M059J (cell line): Measurements from ENCODE around the gene AURKAIP1. TPM values are rescaled to one million over a fixed set of nuclear protein-coding genes. Genes with fewer than 3 reads are reported as not detected.
"Not testable (repeated sequence)": the region's sequence is repeated elsewhere in the genome, so short reads cannot be mapped to it uniquely, and the experiment has no call there.

Source experiments
- DNase-seq: peaks from one replicate; pipeline ENCODE4 v3.0.0-alpha.2; 2012; ENCODE audit warnings: low read depth
- total RNA-seq: library from RNA; depleted of rRNA; stranded (reverse); fragments of >200 nt; shearing (Covaris generic); gene quantifications from 2 replicates; pipeline ENCODE4 v1.2.3, GENCODE V29; 2014

The AURKAIP1 gene
- total RNA-seq, 1 experiment from 2014 or later = 178 TPM

DNA sequence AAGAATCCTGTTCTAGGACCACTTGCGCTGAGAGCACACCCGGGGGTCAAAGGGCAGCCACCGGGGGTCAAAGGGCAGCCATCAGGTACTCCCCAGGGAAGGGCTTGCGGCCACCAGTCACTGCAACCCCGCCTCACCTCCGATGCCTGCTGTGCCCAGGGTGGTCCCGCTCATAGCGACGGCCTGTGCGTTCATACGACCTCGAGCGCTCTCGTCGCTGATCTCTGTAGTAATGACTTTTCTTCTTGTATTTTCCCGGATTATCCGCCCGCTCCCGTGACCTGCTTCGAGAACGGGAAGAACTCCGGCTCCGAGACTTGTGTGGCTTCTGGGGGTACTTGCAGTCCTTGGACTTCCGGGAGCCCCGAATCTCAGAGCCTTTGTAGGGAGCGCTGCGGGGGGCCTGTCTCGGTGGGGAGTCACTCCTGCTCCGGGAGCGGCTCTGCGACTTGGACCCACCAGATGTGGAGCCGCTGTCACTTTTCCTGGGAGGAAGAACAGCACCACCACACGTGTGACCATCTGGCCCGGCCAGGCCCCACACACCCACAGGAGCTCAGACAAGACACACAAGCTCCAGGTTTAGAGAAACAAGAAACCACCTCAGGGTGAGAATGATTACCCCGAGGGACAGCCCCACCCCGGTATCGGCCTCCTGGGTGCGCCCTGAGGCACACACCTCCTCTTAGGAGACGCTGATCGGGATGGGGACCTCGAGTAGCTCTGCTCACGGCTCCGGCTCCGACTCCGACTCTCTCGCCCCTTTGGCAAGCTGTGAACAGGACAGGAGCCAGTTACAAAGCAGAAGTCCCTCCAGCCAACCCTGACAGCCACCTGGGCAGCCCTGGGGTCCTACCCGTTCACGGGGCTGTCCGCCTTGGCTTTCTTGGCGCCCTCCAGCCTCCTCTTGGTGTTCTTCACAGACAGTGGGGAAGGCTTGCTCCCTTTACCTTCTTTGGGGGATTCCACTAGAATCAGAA, 12.4 kb upstream of the AURKAIP1 start:
- DNase-seq = no peak

DNA sequence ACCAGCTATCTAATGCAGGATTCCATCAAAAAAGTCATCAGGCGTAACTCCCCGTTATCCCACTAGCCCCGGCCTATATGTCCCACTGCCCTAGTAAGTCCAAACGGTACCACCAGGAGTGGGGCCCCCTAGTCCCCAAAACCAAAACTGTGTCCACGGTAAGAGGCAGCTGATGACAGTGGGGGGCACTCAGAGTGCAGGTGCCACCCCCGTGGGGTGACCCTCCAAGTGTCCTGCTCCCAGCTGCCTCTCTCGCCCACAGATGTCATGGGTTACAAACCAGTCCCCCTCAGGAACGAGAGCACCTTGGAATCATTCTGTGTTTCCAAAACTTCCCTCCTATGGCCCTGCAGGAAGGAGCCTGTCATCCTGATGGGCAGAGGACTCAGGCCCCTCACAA, 10.9 kb upstream of the AURKAIP1 start:
- no peak for DNase-seq

DNA sequence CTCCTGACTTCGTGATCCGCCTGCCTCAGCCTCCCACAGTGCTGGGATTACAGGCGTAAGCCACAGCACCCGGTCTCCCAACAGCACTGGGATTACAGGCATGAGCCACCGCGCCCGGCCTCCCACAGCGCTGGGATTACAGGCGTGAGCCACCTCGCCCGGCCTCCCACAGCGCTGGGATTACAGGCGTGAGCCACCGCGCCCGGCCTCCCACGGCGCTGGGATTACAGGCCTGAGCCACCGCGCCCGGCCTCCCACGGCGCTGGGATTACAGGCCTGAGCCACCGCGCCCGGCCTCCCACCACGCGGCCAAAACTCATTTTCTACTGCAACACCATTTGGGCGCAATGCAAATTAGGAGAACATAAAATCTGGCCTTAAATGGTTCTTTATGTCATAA, 10.3 kb upstream of the AURKAIP1 start:
- DNase-seq = not testable (repeated sequence)

DNA sequence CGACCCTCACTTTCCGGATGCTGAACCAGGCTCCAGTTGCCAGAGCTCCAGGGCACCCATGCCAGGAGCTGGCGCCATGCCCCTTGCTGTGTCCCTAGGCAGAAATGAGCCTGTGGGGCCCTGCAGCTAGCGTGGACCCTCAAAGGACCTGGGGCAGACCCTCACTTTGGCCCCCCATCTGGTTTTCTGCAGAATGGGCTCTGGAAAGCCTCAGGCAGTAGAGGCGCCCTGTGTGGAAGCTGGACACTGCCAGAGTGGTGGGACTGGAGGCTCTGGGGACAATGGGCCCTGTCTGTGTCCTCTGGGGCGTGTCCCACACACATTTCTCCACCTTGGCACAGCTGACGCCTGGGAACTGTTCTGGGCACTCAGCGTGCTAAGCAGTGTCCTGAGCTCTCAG, 6.3 kb upstream of the AURKAIP1 start:
- no peak for DNase-seq

DNA sequence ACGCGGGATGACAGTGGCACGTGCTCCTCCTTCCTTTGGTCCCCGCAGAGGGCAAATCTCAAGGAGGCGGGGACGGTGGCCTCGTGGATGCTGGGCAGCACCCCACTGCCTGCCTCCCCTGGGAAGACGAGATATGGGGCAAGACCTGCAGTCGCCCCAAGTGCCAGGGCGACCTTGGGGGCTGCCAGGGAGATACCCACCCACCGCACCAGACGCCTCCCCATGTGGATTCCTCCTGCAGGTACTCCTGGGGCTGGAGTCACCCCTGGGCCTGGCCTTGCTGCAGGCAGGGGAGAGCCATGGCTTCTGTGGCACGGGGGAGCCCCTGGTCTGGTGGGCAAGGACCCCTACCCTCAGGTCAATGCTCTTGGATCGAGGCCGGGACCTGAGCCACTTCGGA, 5.9 kb upstream of the AURKAIP1 start:
- no peak for DNase-seq

DNA sequence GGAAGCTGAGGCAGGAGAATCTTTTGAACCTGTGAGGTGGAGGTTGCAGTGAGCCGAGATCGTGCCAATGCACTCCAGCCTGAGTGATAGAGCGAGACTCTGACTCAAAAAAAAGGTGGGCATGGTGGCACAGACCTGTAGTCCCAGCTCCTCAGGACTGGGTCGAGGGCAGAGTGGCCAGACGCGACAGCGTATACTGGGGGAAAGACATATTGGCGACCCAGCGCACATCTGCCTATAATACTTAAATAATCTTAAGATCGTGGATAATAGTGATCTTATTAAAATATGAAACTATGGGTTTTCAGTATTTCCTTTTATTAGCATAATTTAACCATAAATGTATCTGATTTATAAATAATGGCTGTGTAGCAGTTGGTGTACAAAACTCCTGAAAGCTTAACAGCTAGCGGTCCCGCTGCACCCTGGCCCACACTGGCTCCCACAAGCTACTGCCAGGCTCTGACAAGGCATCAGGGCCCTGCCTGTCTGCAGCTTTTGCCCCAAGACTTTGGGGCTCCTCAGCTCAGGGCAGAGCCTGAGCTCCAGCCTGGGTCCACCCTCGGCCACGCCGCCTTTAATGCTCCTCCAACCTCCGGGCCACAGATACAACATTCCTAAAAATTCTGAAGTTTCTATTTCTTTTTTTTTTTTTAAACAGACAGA, 2.7 kb upstream of the AURKAIP1 start:
- no peak for DNase-seq

DNA sequence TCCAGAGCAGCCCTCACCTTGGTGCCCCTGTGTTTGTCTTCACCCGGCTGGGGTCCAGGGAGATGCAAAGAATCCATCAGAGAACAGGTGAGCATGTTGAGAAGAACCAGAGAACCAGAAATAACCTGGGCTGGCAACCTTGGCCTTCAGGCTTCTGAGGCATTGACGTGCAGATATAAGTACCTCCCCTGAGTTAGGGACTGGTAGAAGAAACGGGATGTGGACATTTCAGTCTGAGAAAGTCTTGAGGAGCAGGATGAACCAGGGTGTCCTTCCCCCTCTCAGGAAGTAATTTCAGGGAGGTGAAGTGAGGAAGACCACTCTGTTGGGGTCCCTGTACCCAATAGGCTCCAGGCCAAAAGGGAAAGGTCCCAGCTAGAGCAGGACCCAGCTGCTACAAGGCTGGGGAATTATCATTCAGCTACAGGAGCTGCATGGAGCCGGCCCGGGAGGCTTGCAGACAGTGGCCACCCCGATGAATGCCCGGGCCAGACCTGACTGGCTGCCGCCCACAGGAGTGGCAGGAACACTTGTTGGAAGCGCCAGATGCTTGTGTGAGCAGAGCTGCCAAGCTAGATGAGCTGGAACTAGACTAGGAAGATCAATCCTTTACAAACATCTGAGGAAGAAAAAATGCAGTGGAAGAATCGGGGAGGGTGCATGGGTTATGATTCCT, 1.7 kb upstream of the AURKAIP1 start:
- DNase-seq = no peak

DNA sequence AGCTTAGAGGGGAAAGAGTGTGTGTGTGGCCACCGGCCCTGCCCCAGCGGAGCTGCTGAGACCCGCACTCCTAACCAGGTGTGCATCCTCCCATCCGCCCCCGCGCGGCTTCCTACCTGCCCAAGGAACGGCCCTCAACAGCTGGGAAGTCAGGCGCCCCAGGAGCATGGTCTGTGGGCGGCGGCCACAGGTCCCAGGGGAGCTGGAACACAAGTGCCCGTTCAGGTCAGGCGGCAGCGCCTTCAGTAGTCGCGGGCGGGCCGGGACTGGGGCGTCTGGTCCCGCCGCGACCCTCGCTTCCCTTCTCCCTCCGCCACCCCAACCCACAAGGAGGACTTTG, 448 bp downstream of the AURKAIP1 start:
- DNase-seq = no peak

DNA sequence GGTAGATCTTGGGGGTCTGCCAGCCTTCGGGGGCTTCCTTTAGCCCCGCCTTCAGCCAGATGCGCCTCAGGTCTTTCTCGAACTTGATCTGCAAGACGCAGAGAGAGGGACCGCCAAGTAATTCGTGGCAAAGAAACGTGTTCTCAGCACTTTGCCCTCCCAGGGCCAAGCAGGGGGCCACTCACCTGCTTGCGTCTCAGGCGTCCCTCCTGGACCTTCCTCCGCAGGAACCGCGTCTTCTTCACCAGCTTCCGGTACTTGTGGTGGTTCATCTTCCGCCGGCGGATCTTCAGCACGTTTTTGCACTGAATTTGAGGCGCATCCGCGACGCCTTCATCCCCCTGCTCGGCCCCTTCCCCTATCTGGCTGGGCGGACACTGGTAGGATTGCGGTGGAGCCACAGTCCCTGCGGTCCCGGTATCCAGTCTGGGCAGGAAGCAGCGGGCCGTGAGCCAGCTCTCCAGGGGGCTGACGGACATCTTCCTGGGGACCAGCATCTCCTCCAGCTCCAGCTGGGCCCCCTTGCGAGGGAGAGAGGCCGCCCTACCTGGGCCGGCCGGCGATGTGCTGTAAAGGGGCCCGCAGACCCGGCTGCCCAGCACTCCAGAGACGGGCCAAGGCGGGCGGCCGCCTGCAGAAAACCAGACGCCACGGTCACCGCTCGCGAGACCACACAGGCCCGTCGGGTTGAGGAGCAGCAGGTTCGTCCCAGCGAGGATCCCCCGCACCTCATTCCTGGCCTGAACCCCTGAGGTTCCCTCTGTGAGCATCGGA, 1.0 kb downstream of the AURKAIP1 start:
- DNase-seq = no peak

DNA sequence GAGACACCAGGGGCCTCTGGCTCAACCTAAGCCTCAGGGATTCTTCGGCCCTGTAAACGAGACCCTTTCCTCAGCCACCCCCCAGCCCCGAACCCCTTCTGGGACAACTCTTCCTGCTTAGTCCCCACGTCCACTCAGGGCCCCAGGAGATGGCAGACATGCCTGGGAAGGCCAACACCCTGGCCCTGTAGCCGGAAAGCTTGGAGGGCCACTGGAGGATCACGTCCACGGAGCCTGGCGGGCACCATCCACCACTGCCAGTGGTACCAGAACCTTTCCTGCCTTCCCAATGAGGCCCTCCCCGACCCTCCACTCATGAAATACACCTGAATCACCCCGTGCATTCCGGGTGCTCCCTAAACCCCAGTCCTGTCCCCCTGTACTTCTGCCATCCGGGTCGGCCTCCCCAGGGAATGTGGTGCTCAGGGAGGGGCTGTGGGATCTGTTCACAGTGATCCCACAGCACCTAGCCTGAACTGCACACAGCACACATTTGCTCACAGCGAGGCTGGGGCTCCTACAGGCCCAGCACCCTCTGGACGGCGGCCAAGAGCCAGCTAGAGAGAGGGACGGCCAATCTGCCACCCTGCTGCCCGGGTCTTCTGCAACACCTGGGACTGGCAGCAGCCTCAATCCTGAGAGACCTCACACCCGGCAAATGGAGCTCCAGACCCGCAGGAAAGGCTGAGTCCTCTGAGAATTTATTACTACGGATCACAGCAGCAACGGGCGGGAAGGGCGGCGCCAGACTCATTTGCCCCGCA, 1.8 kb downstream of the AURKAIP1 start:
- DNase-seq = no peak

DNA sequence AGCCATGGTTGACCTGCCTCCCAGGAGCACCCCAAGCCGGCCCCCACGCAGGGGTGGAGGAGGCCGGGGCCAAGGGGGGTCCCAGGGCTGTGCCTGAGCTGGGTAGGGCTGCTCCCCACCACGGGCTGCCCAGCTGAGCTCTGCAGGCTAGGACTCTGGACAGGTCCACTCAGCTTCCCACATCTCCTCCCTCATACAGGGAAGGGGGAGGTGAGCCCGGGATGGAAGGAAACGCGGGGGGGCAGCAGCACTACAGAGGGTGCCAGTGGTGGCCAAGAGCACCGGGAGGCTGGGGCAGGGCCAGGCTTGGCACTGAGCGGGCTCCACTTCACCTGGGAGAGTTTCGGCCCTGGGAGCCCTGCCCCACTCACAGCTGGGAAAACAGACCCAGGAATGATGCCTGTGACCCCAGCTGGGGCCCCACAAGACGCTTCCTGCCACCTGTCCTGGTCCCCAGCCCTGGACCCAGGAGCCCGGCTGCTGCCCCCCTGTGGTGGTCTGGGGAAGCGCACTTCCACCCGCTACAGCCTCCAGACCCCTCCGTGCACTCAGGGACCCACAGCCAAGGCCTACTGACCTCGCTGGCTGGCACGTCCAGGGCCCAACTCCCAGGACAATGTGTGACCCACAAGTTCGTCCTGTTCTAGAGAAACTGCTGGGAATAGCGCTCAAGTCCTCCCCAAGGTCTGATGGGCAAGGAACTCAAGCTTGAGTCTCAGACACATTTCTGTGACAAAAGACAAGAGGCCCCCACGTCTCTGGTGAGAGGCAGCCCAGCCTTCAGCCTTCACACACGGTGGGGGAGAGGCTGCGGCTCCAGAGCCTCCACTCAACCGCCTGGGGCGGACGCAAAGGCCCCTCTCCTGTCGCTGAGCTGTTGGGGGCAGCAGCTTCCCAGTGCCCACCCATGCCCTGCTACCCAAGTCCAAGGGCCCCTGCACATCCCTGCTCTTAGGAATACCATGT, 3.0 kb downstream of the AURKAIP1 start:
- peak; percentile 38 for DNase-seq

DNA sequence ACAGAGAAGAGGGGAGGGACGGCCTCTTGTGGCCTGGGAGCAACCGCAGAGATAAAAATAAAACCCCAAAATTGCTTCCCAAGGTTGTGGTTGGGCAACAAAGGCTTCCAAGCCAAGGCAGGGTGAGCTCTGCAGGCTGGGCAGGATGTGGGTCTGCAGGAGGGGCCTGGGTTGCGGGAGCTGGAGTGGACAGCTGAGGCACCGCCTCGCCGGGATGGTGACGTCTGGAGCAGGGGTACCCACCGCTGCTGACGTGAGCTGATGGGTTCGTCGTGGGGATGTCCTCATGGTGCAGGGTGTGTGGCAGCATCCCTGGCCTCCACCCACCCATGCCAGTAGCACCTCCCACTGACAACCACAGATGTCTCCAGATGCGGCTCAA, 3.7 kb downstream of the AURKAIP1 start:
- no peak for DNase-seq

DNA sequence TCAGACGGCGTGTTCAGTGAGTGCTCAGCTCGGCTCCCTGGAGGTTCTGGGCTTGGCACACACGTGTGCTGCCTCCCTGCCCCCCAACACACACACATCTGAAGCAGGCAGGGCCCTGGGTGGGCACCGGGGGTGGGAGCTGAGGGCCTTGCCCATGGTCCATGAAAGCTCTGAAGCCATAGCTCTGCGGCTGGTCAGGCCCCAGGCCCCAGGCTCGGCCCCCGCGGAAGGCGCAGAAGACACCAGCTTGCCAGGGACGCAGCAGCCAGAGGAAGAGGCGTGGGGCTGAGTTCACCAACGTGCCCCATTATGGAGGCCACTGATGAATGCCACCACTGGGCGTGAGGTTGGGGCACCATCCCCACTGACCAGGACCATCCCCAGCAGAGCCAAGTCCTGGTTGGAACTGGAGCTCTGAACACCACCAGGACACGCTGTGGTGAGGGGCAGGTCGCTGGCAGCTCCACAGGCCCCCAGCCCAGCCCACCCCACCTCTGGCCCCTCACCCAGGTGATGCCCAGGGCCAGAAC, 4.2 kb downstream of the AURKAIP1 start:
- no peak for DNase-seq

DNA sequence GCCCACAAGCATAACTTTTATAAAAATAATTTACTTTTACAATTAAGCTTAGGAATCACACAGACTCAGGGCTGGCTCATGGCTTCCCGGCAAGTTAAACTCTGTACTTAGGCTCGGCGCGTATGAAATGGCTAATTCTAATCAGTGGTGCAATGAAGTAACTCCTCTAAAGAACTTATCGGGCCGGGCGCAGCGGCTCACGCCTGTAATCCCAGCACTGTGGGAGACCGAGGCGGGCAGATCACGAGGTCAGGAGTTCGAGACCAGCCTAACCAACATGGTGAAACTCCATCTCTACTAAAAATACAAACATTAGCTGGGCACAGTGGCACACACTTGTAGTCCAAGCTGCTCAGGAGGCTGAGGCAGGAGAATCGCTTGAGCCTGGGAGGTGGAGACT, 4.9 kb downstream of the AURKAIP1 start:
- DNase-seq = not testable (repeated sequence)

DNA sequence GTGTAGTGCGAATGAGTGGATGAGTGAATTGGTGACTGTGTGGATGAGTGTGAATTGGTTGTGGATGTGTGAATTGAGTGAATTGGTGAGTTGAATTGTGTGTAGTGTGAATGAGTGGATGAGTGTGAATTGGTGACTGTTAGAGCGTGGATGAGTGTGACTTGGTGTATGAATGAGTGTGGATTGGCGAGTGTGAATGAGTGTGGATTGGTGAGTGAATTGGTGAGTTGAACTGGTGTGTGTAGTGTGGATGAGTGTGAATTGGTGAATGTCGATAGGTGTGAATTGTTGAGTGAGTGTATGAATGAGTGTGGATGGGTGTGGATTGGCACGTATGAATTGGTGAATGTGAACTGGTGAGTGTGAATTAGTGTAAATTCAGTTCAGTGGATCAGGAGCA, 7.7 kb downstream of the AURKAIP1 start:
- DNase-seq = no peak

DNA sequence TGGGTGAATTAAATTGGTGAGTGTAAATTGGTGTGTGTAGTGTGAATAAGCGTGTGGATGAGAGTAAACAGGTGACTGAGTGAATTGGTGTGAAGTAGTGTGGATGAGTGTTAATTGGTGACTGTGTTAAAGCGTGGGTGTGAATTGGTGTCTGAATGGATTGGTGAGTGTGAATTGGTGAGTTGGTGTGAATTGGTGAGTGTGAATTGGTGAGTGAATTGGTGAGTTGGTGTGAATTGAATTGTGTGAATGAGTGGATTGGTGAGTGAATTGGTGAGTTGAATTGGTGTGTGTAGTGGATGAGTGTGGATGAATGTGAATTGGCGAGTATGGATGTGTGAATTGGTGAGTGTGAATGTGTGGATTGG, 8.3 kb downstream of the AURKAIP1 start:
- no peak for DNase-seq

DNA sequence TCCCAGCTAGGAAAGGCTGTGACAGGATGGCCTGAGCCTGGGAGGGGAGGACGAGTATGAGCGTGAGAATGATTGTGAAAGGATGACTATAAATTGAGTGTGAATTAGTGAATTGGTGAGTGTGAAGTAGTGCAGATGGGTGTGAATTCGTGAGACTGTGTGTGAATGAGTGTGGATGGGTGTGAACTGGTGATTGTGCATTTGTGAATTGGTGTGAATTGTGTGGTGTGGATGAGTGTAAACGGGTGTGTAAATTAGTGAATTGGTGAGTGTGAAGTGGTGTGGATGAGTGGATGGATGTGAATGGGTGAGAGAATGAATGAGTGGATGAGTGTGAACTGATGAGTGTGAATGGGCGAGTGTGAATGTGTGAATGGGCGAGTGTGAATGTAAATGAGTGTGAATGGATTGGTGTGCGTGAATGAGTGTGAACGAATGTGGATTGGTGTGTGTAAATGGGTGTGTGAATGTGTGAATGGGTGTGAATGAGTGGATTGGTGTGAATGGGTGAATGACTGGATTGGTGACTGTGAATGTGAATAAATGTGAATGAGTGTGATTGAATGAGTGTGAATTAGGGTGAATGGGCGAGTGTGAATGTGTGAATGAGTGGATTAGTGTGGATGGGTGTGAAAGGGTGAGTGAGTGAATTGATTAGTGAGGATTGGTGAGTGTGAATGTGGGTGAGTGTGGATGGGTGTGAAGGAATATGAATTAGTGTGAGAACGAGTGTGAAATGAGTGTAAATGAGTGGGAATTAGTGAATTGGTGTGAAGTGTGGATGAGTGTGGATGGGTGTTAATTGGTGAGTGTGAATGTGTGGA, 8.9 kb downstream of the AURKAIP1 start:
- DNase-seq = no peak

DNA sequence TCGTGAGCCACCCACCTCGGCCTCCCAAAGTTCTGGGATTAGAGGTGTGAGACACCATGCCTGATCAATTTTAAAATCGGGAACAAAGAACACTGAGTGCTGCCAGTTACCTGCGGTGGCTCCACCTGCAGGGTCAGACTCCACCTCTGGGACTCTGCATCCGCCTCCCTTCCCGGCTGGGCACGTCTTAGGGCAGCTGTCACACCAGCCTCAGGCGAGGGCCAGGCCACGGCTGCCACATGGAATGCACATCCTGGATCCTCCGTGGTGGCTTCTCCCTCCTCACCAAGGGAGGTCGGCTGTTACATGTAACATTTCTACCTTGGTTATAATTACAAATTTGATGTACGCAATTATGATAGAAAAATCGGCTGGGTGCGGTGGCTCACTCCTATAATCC, 10.7 kb downstream of the AURKAIP1 start:
- peak; percentile 19 for DNase-seq

DNA sequence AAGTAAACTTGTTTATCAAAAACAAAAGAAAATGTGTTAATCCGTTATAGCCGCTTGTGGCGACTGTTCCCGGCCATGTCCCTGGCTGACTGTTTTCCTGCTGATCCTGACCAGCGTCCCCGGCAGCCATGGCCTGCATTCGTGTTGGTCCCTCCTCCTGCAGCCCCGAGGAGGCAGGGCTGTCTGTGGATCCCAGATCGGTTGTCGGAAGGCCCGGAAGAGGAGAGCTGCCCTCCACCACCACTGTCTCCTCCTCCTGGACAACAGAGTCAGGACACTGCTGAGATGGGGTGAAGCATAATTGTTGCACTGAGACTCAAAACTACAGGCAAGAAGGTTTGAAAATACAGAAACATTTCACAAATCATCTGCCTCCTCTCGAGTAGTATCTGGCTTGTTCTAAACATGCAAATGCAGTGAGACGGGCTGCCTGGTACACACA, 13.0 kb downstream of the AURKAIP1 start:
- DNase-seq = no peak
